AG04450 (cell line): Measurements from ENCODE around the gene GNB3. TPM values are rescaled to one million over a fixed set of nuclear protein-coding genes. Genes with fewer than 3 reads are reported as not detected.

Source experiments
- CTCF ChIA-PET: fragments of 300-600, 350-600 bp; formaldehyde crosslinking; extraction: SDS; loops from one replicate; lab custom pipeline; 2022; ENCODE audit warnings: antibody characterized with exemption, inconsistent platforms; lab: Charles Lee
- POLR2A ChIA-PET: fragments of 350-600 bp; formaldehyde crosslinking; extraction: SDS; loops from one replicate; lab custom pipeline; 2021; ENCODE audit warnings: antibody characterized with exemption, inconsistent platforms; lab: Yijun Ruan, JAX
- DNase-seq: peaks from one replicate; pipeline ENCODE4 v3.0.0-alpha.2; 2011; ENCODE audit warnings: low read depth, low spot score
- H3K27ac ChIP-seq: one replicate; pipeline ENCODE4 v1.5.1; 2012; ENCODE audit warnings: low read depth, low read length, control low read depth
- H3K27me3 ChIP-seq: one replicate; pipeline ENCODE4 v1.6.0; 2012; ENCODE audit warnings: low read length; ENCODE audit not compliant: control insufficient read depth, insufficient read depth
- H3K4me3 ChIP-seq: 2 replicates; pipeline ENCODE4 v1.5.1; 2011; ENCODE audit warnings: mild to moderate bottlenecking, low read depth, low read length, control low read depth
- H3K9me3 ChIP-seq: 2 replicates; pipeline ENCODE4 v1.5.1; 2012; ENCODE audit warnings: low read length; ENCODE audit not compliant: control insufficient read depth, insufficient read depth
- CTCF ChIP-seq: IDR thresholded peaks from 2 replicates; pipeline ENCODE4 v1.5.1; 2011; ENCODE audit warnings: low read depth, low read length, control low read depth, inconsistent platforms
- polyA plus RNA-seq: library from polyadenylated mRNA; depleted of rRNA; stranded (reverse); fragments of >200 nt; gene quantifications from 2 replicates; pipeline ENCODE4 v1.2.3, GENCODE V29; 2011

The GNB3 gene
- polyA plus RNA-seq, 1 experiment = 3.6 TPM

- H3K4me3 ChIP-seq = no peak overlapping the region
- no peak for DNase-seq
- ChIA-PET POLR2A (interaction anchor here (0.7 kb wide), 1 partner anchor 146 kb away, joined by 4 read pairs; no protein-coding TSS in a partner anchor), CTCF (interaction anchor here (0.7 to 3.0 kb wide), 12 partner anchors 8 to 264 kb away, joined by 3 to 27 read pairs (median 4); partner anchors contain the start of genes CDCA3, MLF2, PTMS and SPSB2)
- no peaks in the 10 kb centered on the region; the same call in 1 of the 2 replicates for H3K9me3 ChIP-seq
- H3K27ac ChIP-seq = no peak overlapping the region
- TF ChIP-seq CTCF = no peak
- no peaks in the 10 kb centered on the region for H3K27me3 ChIP-seq
Observed at GRCh38 chr12:6834254-6834653, 6.5 kb upstream of the GNB3 start.

GRCh38 chr12:6834873-6835272 lies 5.9 kb upstream of the GNB3 start:
- DNase-seq = no peak
- TF ChIP-seq CTCF = no peak
- POLR2A ChIA-PET = interaction anchor here (0.7 kb wide), 1 partner anchor 9 kb away, joined by 4 read pairs; no protein-coding TSS in a partner anchor
- CTCF ChIA-PET = interaction anchor here (0.8 to 3.0 kb wide), 12 partner anchors 7 to 265 kb away, joined by 3 to 27 read pairs (median 4); partner anchors contain the start of genes CDCA3, MLF2, PTMS and USP5
- H3K27me3 ChIP-seq = no peaks in the 10 kb centered on the region
- H3K4me3 ChIP-seq = no peak overlapping the region
- H3K9me3 ChIP-seq = no peaks in the 10 kb centered on the region; the same call in 1 of the 2 replicates
- no peak overlapping the region for H3K27ac ChIP-seq

- H3K4me3 ChIP-seq = no peak overlapping the region
- H3K27ac ChIP-seq = no peak overlapping the region
- no peaks in the 10 kb centered on the region; the same call in 1 of the 2 replicates for H3K9me3 ChIP-seq
- no peak for DNase-seq
- no peak for TF ChIP-seq CTCF
- CTCF ChIA-PET = interaction anchor here (1.4 to 2.9 kb wide), 2 partner anchors 12 to 84 kb away, joined by 6 to 25 read pairs; partner anchors contain the start of gene MLF2
- POLR2A ChIA-PET = no interaction called here
- H3K27me3 ChIP-seq = no peaks in the 10 kb centered on the region
Observed at GRCh38 chr12:6836851-6837250, 3.9 kb upstream of the GNB3 start.

GRCh38 chr12:6837370-6838060 lies 3.2 kb upstream of the GNB3 start:
- Histone ChIP-seq H3K9me3 (no peaks in the 10 kb centered on the region; the same call in 1 of the 2 replicates), H3K27me3 (no peaks in the 10 kb centered on the region), H3K4me3 (no peak overlapping the region), H3K27ac (no peak overlapping the region)
- no peak for TF ChIP-seq CTCF
- POLR2A ChIA-PET = no interaction called here
- no peak for DNase-seq
- CTCF ChIA-PET = interaction anchor here (1.4 kb wide), 1 partner anchor 11 kb away, joined by 6 read pairs; no protein-coding TSS in a partner anchor

GRCh38 chr12:6838854-6839253 lies 1.9 kb upstream of the GNB3 start:
- Histone ChIP-seq H3K9me3 (no peaks in the 10 kb centered on the region; the same call in 1 of the 2 replicates), H3K27ac (no peak overlapping the region), H3K27me3 (no peaks in the 10 kb centered on the region), H3K4me3 (no peak overlapping the region)
- no peak for DNase-seq
- TF ChIP-seq CTCF = no peak
- CTCF ChIA-PET = interaction anchor here (1.0 to 1.6 kb wide), 2 partner anchors 85 to 226 kb away, joined by 3 to 5 read pairs; no protein-coding TSS in a partner anchor
- POLR2A ChIA-PET = interaction anchor here (0.9 to 2.5 kb wide), 2 partner anchors 11 to 12 kb away, joined by 3 to 6 read pairs; partner anchors contain the start of genes CDCA3 and USP5
